Mesenchymal stem cell (in vitro differentiated cells and primary cell): Measurements from ENCODE around the gene POLR3A.
A peak's percentile ranks its signal among the peaks of the same experiment; 100 is the strongest.

Experiments
- DNase-seq: peaks from one replicate; pipeline ENCODE4 v3.0.0-alpha.2; 2013
- H2AFZ ChIP-seq: one replicate; pipeline ENCODE4 v1.6.1; 2013; ENCODE audit warnings: low read depth, mild to moderate bottlenecking, control low read depth, inconsistent platforms, low read length, moderate library complexity
- H2AK5ac ChIP-seq: 2 replicates; pipeline ENCODE4 v1.6.1; 2013; ENCODE audit warnings: low read length, moderate library complexity, mild to moderate bottlenecking, inconsistent platforms; ENCODE audit not compliant: severe bottlenecking
- H2BK120ac ChIP-seq: one replicate; pipeline ENCODE4 v1.6.1; 2013; ENCODE audit warnings: low read depth, mild to moderate bottlenecking, inconsistent platforms, low read length, moderate library complexity
- H2BK12ac ChIP-seq, 2 experiments: one replicate each; pipeline ENCODE4 v1.6.1; 2013; ENCODE audit warnings: inconsistent platforms in 2 of 2, low read length in 2 of 2, mild to moderate bottlenecking in 2 of 2, moderate library complexity in 2 of 2, control low read depth in 1 of 2
- H2BK15ac ChIP-seq: one replicate; pipeline ENCODE4 v1.6.1; 2013; ENCODE audit warnings: mild to moderate bottlenecking, low read depth, inconsistent platforms; ENCODE audit not compliant: poor library complexity, severe bottlenecking
- H2BK5ac ChIP-seq: 2 replicates; pipeline ENCODE4 v1.6.1; 2013; ENCODE audit warnings: low read depth, mild to moderate bottlenecking, low read length, control low read depth, inconsistent platforms; ENCODE audit not compliant: poor library complexity, severe bottlenecking
- H3K14ac ChIP-seq, 2 experiments: one replicate each; pipeline ENCODE4 v1.6.1; 2013; ENCODE audit warnings: inconsistent platforms in 2 of 2, low read length in 2 of 2, control low read depth in 1 of 2, mild to moderate bottlenecking in 1 of 2, moderate library complexity in 1 of 2
- H3K18ac ChIP-seq, 2 experiments: one replicate each; pipeline ENCODE4 v1.6.1; 2013; ENCODE audit warnings: inconsistent platforms in 2 of 2, low read length in 2 of 2, control low read depth in 1 of 2, low read depth in 1 of 2, mild to moderate bottlenecking in 1 of 2
- H3K23ac ChIP-seq, 2 experiments: one replicate each; pipeline ENCODE4 v1.6.1; 2013; ENCODE audit warnings: inconsistent platforms in 2 of 2, low read length in 2 of 2, mild to moderate bottlenecking in 2 of 2, moderate library complexity in 2 of 2, control low read depth in 1 of 2
- H3K27ac ChIP-seq: 2 replicates; pipeline ENCODE4 v1.5.1; 2013; ENCODE audit warnings: mild to moderate bottlenecking, moderate library complexity, low read length, control low read depth, inconsistent platforms; ENCODE audit not compliant: poor library complexity, severe bottlenecking
- H3K27me3 ChIP-seq, 2 experiments: 2 replicates each; pipeline versions ENCODE4 v1.6.1 to v1.7.0; 2013; ENCODE audit warnings: low read length in 2 of 2, mild to moderate bottlenecking in 2 of 2, moderate library complexity in 2 of 2, control low read depth in 1 of 2, inconsistent platforms in 1 of 2; ENCODE audit not compliant: control insufficient read depth in 1 of 2, insufficient read depth in 1 of 2
- H3K36me3 ChIP-seq, 2 experiments: 2 replicates each; pipeline versions ENCODE4 v1.6.1 to v1.7.0; 2013; ENCODE audit warnings: low read length in 2 of 2, control low read depth in 1 of 2, inconsistent platforms in 1 of 2, low read depth in 1 of 2, mild to moderate bottlenecking in 1 of 2; ENCODE audit not compliant: insufficient read depth in 2 of 2, control insufficient read depth in 1 of 2
- H3K4ac ChIP-seq, 2 experiments: one replicate each; pipeline ENCODE4 v1.6.1; 2013; ENCODE audit warnings: inconsistent platforms in 2 of 2, low read length in 2 of 2, mild to moderate bottlenecking in 2 of 2, moderate library complexity in 2 of 2, control low read depth in 1 of 2, low read depth in 1 of 2
- H3K4me1 ChIP-seq: 2 replicates; pipeline ENCODE4 v1.6.1; 2013; ENCODE audit warnings: low read depth, low read length, control low read depth; ENCODE audit not compliant: control insufficient read depth, insufficient read depth
- H3K4me2 ChIP-seq: 2 replicates; pipeline ENCODE4 v1.6.1; 2013; ENCODE audit warnings: low read length, mild to moderate bottlenecking, inconsistent platforms; ENCODE audit not compliant: poor library complexity, severe bottlenecking
- H3K4me3 ChIP-seq, 2 experiments: 2 replicates each; pipeline versions ENCODE4 v1.5.1 to v1.7.0; 2013; ENCODE audit warnings: low read length in 2 of 2, mild to moderate bottlenecking in 2 of 2, control low read depth in 1 of 2, low read depth in 1 of 2; ENCODE audit not compliant: insufficient read depth in 1 of 2
- H3K79me1 ChIP-seq: replicated peaks from 2 replicates; pipeline ENCODE4 v1.6.1; 2013; ENCODE audit warnings: mild to moderate bottlenecking, control low read depth, low read length, inconsistent platforms; ENCODE audit not compliant: poor library complexity, severe bottlenecking
- H3K9ac ChIP-seq: 2 replicates; pipeline ENCODE4 v1.7.0; 2013; ENCODE audit warnings: mild to moderate bottlenecking, low read length, moderate library complexity
- H3K9me3 ChIP-seq: 2 replicates; pipeline ENCODE4 v1.7.0; 2013; ENCODE audit warnings: mild to moderate bottlenecking, low read length; ENCODE audit not compliant: control insufficient read depth
- H4K8ac ChIP-seq: one replicate; pipeline ENCODE4 v1.6.1; 2013; ENCODE audit warnings: inconsistent platforms, mild to moderate bottlenecking, low read length, moderate library complexity
- H4K91ac ChIP-seq: one replicate; pipeline ENCODE4 v1.6.1; 2013; ENCODE audit warnings: mild to moderate bottlenecking, low read length, inconsistent platforms
- WGBS: methylation state at CpG from one replicate; pipeline ENCODE4 v1.1.7; 2013; ENCODE audit warnings: mixed read lengths; 5-methylcytosine and 5-hydroxymethylcytosine counted together

The POLR3A gene

DNA sequence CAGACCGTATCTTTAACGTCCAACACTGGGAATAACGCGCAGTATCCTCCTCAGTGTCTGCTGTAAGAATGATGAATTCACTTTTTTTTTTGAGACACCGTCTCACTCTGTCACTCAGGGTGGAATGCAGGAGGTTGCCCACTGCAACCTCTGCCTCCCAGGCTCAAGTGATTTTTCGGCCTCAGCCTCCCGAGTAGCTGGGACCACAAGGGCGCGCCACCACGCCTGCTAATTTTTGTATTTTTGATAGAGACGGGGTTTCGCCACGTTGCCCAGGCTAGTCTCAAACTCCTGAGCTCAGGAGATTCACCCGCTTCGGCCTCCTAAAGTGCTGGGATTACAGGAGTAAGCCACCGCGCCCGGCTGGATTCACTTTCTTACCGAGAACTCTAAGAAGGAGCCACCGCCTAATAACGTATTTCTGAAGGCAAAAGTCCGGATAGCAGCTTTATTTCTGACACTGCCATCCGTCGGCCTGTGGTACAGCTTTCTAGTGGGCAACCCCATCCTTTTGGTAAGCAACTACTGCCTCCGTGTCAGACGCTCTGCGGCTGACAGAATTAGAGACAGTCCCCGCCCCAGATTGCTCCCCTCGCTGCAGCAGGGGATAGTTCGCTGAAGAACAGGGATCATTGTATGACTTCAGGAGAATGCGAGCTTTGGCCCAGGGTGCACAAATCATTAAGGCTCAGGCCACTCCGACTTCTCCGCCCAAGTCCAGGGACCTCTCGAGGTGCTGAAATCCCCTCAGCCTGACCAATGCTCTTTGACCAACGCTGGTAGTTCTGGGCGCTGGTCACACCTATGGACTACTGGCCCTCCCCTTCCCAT is 662 bp downstream of the POLR3A start:
- Histone ChIP-seq H2AK5ac (peak overlapping the region; percentile 53), H2BK5ac (peak overlapping the region; percentile 52), H3K4me2 (peak overlapping the region; percentile 87), H3K4ac (peak overlapping the region; percentile 84 to 96), H4K91ac (peak overlapping the region; percentile 83), H4K8ac (peak overlapping the region; percentile 95), H2BK15ac (no peak overlapping the region), H3K79me1 (peaks cover 25% of the 10 kb centered on the region), H3K36me3 (peaks cover 14 to 34% of the 10 kb centered on the region in 2 experiments), H3K9me3 (no peaks in the 10 kb centered on the region), H2BK12ac (no peak overlapping the region), H3K14ac (peak overlapping the region in 1 of 2 experiments; percentile 99), H2BK120ac (no peak overlapping the region), H2AFZ (peak overlapping the region; percentile 89), H3K4me1 (peaks cover 12% of the 10 kb centered on the region), H3K4me3 (peak overlapping the region; percentile 96 to 97), H3K23ac (peak overlapping the region in 1 of 2 experiments; percentile 77), H3K9ac (peak overlapping the region; percentile 95), H3K27me3 (no peaks in the 10 kb centered on the region), H3K18ac (peak overlapping the region; percentile 64 to 94), H3K27ac (peak overlapping the region; percentile 93)
- DNase-seq = peak; percentile 75
- 48% methylated on average over 36 of the region's 36 CpGs for WGBS

GRCh38 chr10:78025685-78026364 is 3.5 kb downstream of the POLR3A start:
- Histone ChIP-seq H4K8ac (no peak overlapping the region), H3K9me3 (no peaks in the 10 kb centered on the region), H2BK120ac (no peak overlapping the region), H2AFZ (no peak overlapping the region), H3K36me3 (peaks cover 36 to 61% of the 10 kb centered on the region in 2 experiments), H3K4me3 (peak overlapping the region in 1 of 2 experiments; percentile 36), H3K4me1 (peaks cover 10% of the 10 kb centered on the region), H3K4me2 (no peak overlapping the region), H3K14ac (no peak overlapping the region), H2AK5ac (no peak overlapping the region), H3K9ac (peak overlapping the region; percentile 76), H3K27ac (peak overlapping the region; percentile 50), H2BK12ac (peak overlapping the region in 1 of 2 experiments; percentile 11), H3K4ac (no peak overlapping the region), H3K79me1 (peaks cover 32% of the 10 kb centered on the region), H2BK15ac (no peak overlapping the region), H3K23ac (no peak overlapping the region), H4K91ac (no peak overlapping the region), H3K27me3 (no peaks in the 10 kb centered on the region), H2BK5ac (no peak overlapping the region), H3K18ac (no peak overlapping the region)
- WGBS = 80% methylated on average over 8 of the region's 8 CpGs
- no peak for DNase-seq

DNA sequence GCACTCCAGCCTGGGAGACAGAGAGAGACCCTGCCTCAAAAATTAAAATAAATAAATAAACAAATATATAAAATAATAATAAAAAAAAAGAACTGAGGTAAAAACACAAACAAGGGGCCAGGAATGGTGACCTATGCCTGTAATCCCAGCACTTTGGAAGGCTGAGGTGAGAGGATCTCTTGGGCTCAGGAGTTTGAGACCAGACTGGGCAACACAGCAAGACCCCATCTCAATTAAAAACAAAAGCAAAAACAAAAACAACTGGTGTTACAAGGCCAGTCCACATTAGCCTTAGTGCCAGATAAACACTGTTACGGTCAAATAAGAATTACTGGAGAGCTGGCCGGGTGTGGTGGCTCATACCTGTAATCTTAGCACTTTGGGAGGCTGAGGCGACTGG is 5.6 kb downstream of the POLR3A start:
- Histone ChIP-seq H3K18ac (no peak overlapping the region), H3K14ac (no peak overlapping the region), H2AK5ac (no peak overlapping the region), H2BK15ac (no peak overlapping the region), H2BK5ac (no peak overlapping the region), H4K91ac (no peak overlapping the region), H3K4ac (no peak overlapping the region), H3K9ac (no peak overlapping the region), H3K9me3 (no peaks in the 10 kb centered on the region), H4K8ac (no peak overlapping the region), H3K4me2 (no peak overlapping the region), H2AFZ (no peak overlapping the region), H3K27ac (no peak overlapping the region), H3K4me3 (no peak overlapping the region), H2BK12ac (no peak overlapping the region), H2BK120ac (no peak overlapping the region), H3K36me3 (peaks cover 53 to 81% of the 10 kb centered on the region in 2 experiments), H3K27me3 (no peaks in the 10 kb centered on the region), H3K4me1 (peaks cover 10% of the 10 kb centered on the region), H3K23ac (no peak overlapping the region), H3K79me1 (peaks cover 35% of the 10 kb centered on the region)
- DNase-seq = no peak
- 74% methylated on average over 3 of the region's 3 CpGs for WGBS

- 100% methylated on average over 1 of the region's 2 CpGs for WGBS
Measured at GRCh38 chr10:78021201-78021600, 8.1 kb downstream of the POLR3A start.

More at GRCh38 chr10:78021201-78021600, 8.1 kb downstream of the POLR3A start:
- Histone ChIP-seq H2AFZ (no peak overlapping the region), H4K8ac (no peak overlapping the region), H2AK5ac (no peak overlapping the region), H3K36me3 (peaks cover 76 to 97% of the 10 kb centered on the region in 2 experiments), H3K4ac (no peak overlapping the region), H3K27ac (no peak overlapping the region), H2BK120ac (no peak overlapping the region), H4K91ac (no peak overlapping the region), H3K4me1 (peaks cover 2% of the 10 kb centered on the region), H3K14ac (no peak overlapping the region), H3K27me3 (no peaks in the 10 kb centered on the region), H3K79me1 (peaks cover 26% of the 10 kb centered on the region), H3K9me3 (no peaks in the 10 kb centered on the region), H2BK15ac (no peak overlapping the region), H3K18ac (no peak overlapping the region), H2BK12ac (no peak overlapping the region), H3K4me2 (no peak overlapping the region), H3K23ac (no peak overlapping the region), H3K4me3 (no peak overlapping the region), H2BK5ac (no peak overlapping the region), H3K9ac (no peak overlapping the region)
- DNase-seq = no peak
